Measurements from ENCODE around the gene TTC33. TPM values are rescaled to one million over a fixed set of nuclear protein-coding genes. Genes with fewer than 3 reads are reported as not detected.

TTC33 gene
- total and polyA plus RNA-seq, 2 of the 13 experiments (the other 11 are each of a cell fraction or from before 2014, with no cell fraction given) = 4.5 to 20.0 TPM

GRCh38 chr5:40775085-40775845, 19.5 kb upstream of the TTC33 start:
- Histone ChIP-seq H4K20me1 (ENCODE audit: insufficient read depth, low read length) (peaks cover 3% of the 10 kb centered on the region; the same call in 1 of the 2 replicates), H3K4me2 (ENCODE audit: low read depth, low read length) (no peak overlapping the region), H3K79me2 (ENCODE audit: insufficient read depth, low read length) (peaks cover 31% of the 10 kb centered on the region), H3K4me3 (replicated peaks in 1 of 3; ENCODE audit: insufficient read depth in 1 of 3, low read depth in 2 of 3, low read length in 3 of 3) (no peak overlapping the region), H3K36me3 (replicated peaks in 1 of 2; ENCODE audit: control insufficient read depth in 1 of 2, insufficient read depth in 2 of 2, low read length in 2 of 2) (peaks cover 11 to 40% of the 10 kb centered on the region in 2 experiments), H3K4me1 (ENCODE audit: insufficient read depth, low read length) (peaks cover 23% of the 10 kb centered on the region), H3K27ac (ENCODE audit: extremely low read length, insufficient read depth, low read length) (no peak overlapping the region), H3K27me3 (ENCODE audit: control insufficient read depth in 1 of 2, insufficient read depth in 2 of 2, low read length in 2 of 2) (no peaks in the 10 kb centered on the region), H3K9me3 (ENCODE audit: low read length) (no peaks in the 10 kb centered on the region), H3K9ac (ENCODE audit: insufficient read depth, low read depth, low read length) (no peak overlapping the region), H2AFZ (ENCODE audit: low read length) (no peak overlapping the region)
- no peak for ATAC-seq
- in situ Hi-C loops (cut with HindIII; ENCODE audit: extremely low pct_ligation_motif_present, low pct_unique_long_range_greater_than_20kb) (no loop called here), intact Hi-C loops (cut with micrococcal nuclease; ENCODE audit: unreplicated experiment) (no loop called here)
- ChIA-PET POLR2A (interaction anchor here (1.4 to 1.8 kb wide), 2 partner anchors 23 to 60 kb away, joined by 7 read pairs; partner anchors contain the start of genes PRKAA1 and RPL37), CTCF (ENCODE audit: low intra/inter-chr PET ratio, low total read pairs) (no interaction called here)
- WGBS (ENCODE audit: low lambda C conversion rate) = 93% methylated on average over 4 of the region's 4 CpGs
- no TSS peak for BruUV-seq (replicated peaks)
- DNase-seq (ENCODE audit: low spot score) = no peak
- FAIRE-seq = no peak
- no peak for TF ChIP-seq ZHX1 (CRISPR knock-in tag; IDR thresholded peaks at IDR 0.05; ENCODE audit: low read depth)
- no peak for TF ChIP-seq UBTF (CRISPR knock-in tag; IDR thresholded peaks at IDR 0.05)
- TF ChIP-seq AGO2 (optimal IDR thresholded peaks at IDR 0.05; ENCODE audit: low read depth, low read length) = no peak
- no peak for TF ChIP-seq TCF7 (IDR thresholded peaks at IDR 0.05; ENCODE audit: low read depth)
- TF ChIP-seq ZNF354B (CRISPR knock-in tag; IDR thresholded peaks at IDR 0.05) = no peak
- TF ChIP-seq SRF (IDR thresholded peaks at IDR 0.05; ENCODE audit: low read depth, low read length) = no peak
- no peak for TF ChIP-seq RNF219 (CRISPR knock-in tag; IDR thresholded peaks at IDR 0.05)
- TF ChIP-seq ZNF501 (CRISPR knock-in tag; IDR thresholded peaks at IDR 0.05) = no peak
- no peak for TF ChIP-seq ZNF383 (CRISPR knock-in tag; IDR thresholded peaks at IDR 0.05; ENCODE audit: borderline replicate concordance)
- TF ChIP-seq ZNF7 (CRISPR knock-in tag; IDR thresholded peaks at IDR 0.05) = no peak
- no peak for TF ChIP-seq REST (IDR thresholded peaks at IDR 0.05; ENCODE audit: borderline replicate concordance in 1 of 2, low read depth in 1 of 2, low read length in 2 of 2)
